H1 (cell line): ENCODE results near the gene C5orf46. TPM values are rescaled to one million over a fixed set of nuclear protein-coding genes. Genes with fewer than 3 reads are reported as not detected.

ENCODE experiments used
- polyA plus RNA-seq, 7 experiments: library from polyadenylated mRNA; depleted of rRNA in 3 of 7; stranded (reverse) in 5 of 7; unstranded in 2 of 7; fragments of >200 nt in 5 of 7; fragments of 200-250 nt in 2 of 7; gene quantifications; 1 replicate in 5 of 7; 2 replicates in 1 of 7; 4 replicates in 1 of 7; pipeline versions ENCODE4 v1.2.1 to v1.2.3, GENCODE V29; 2011 to 2013; ENCODE audit warnings: missing spikeins in 2 of 7, mixed read lengths in 2 of 7
- total RNA-seq: library from RNA; stranded (reverse); fragmentation: NEBNext Ultra II Directional; extraction: Animal tissue kit (Norgen Biotek cat#: 25700); gene quantifications from 2 replicates; pipeline ENCODE4 v1.2.1, GENCODE V29; 2021

Gene C5orf46
- total and polyA plus RNA-seq, 2 of the 8 experiments (the other 6 are each of a cell fraction or from before 2014, with no cell fraction given): not detected

Other genes with a start within 250 kb of the C5orf46 start
- gene JAKMIP2, start 123.8 kb downstream of the C5orf46 start, total RNA-seq: 13.4 and 13.6 TPM in 2 replicates
- 2.4 and 3.2 TPM in 2 replicates for gene JAKMIP2, start 123.8 kb downstream of the C5orf46 start, polyA plus RNA-seq (2011; rRNA removed)
- 0.48 TPM in 1 of 2 replicates, not detected in the other for gene SPINK1, start 74.9 kb downstream of the C5orf46 start, total RNA-seq
- gene SPINK1, start 74.9 kb downstream of the C5orf46 start, polyA plus RNA-seq (2011; rRNA removed): 1.3 TPM in 2 replicates
- 63.6 and 74.3 TPM in 2 replicates for gene SCGB3A2, start 27.8 kb downstream of the C5orf46 start, total RNA-seq
- 36.7 and 47.1 TPM in 2 replicates for gene SCGB3A2, start 27.8 kb downstream of the C5orf46 start, polyA plus RNA-seq (2011; rRNA removed)
- 2.0 and 2.2 TPM in 2 replicates for gene SPINK5, start 157.4 kb upstream of the C5orf46 start, total RNA-seq
- gene SPINK5, start 157.4 kb upstream of the C5orf46 start, polyA plus RNA-seq (2011; rRNA removed): 0.97 and 1.4 TPM in 2 replicates